OCI-LY7 (cell line): Measurements from ENCODE around the gene SPATA31E1.

Experiments
- CTCF ChIP-seq: fragments of 200-600 bp; sonication (generic); conservative IDR thresholded peaks from 2 replicates; pipeline ENCODE4 v1.5.1; 2014; ENCODE audit warnings: mild to moderate bottlenecking, antibody characterized with exemption, low read length, moderate library complexity, mixed read lengths
- EZH2phosphoT487 ChIP-seq: fragments of 200-600 bp; sonication (generic); IDR thresholded peaks from 2 replicates; pipeline ENCODE4 v1.6.1; 2018; ENCODE audit warnings: low read depth, borderline replicate concordance, mild to moderate bottlenecking, mixed run types, antibody characterized with exemption, low read length, moderate library complexity, mixed read lengths

GRCh38 chr9:87910821-87911220 is 28.1 kb downstream of the SPATA31E1 start:
- no peak for TF ChIP-seq CTCF
- TF ChIP-seq EZH2phosphoT487, result no peak
